GM12891 (cell line): Measurements from ENCODE around the gene SLC35G1.

Experiments
- PAX5 ChIP-seq: IDR thresholded peaks from 2 replicates; pipeline ENCODE4 v1.6.1; 2011; ENCODE audit warnings: low read length, moderate library complexity, mild to moderate bottlenecking; ENCODE audit not compliant: insufficient read depth, severe bottlenecking
- POLR2A ChIP-seq: IDR thresholded peaks from 2 replicates; pipeline ENCODE4 v1.6.1; 2011; ENCODE audit warnings: low read depth, low read length, control low read depth
- POLR2AphosphoS5 ChIP-seq: IDR thresholded peaks from 2 replicates; pipeline ENCODE4 v1.6.1; 2011; ENCODE audit warnings: low read depth, low read length, control low read depth
- POU2F2 ChIP-seq: IDR thresholded peaks from 2 replicates; pipeline ENCODE4 v1.6.1; 2011; ENCODE audit warnings: low read depth, mild to moderate bottlenecking, control low read depth, low read length, moderate library complexity
- SPI1 ChIP-seq: IDR thresholded peaks from 2 replicates; pipeline ENCODE4 v1.6.1; 2011; ENCODE audit warnings: low read depth, low read length, control low read depth
- TAF1 ChIP-seq: IDR thresholded peaks from 2 replicates; pipeline ENCODE4 v1.6.1; 2011; ENCODE audit warnings: low read depth, low read length, control low read depth

DNA sequence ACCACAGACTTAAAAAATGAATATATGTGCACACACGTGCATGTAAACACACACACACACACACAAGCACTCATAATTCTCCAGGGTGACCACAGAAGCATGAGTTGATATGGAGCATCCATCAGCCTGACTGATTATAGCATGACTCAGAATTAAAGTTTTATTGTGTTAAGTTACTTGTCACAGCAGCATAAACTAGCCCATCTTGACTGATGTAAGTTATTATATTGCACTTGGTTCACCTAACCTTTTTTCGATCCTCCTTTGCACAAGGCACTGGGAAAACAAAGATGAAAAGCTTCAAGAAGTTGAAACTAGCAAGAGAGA lies 18.8 kb upstream of the SLC35G1 start:
- TF ChIP-seq POLR2A, result no peak
- TF ChIP-seq TAF1, result no peak
- TF ChIP-seq POLR2AphosphoS5, result no peak
- no peak for TF ChIP-seq PAX5
- no peak for TF ChIP-seq POU2F2
- no peak for TF ChIP-seq SPI1
